B cell (primary cell): ENCODE results near the gene TRIM65. TPM values are rescaled to one million over a fixed set of nuclear protein-coding genes. Genes with fewer than 3 reads are reported as not detected.
A peak's percentile ranks its signal among the peaks of the same experiment; 100 is the strongest.

ENCODE experiments used
- ATAC-seq: fragments of 200-7000 bp; cut with Tn5 transposase; one replicate; pipeline ENCODE4 v1.10.0; 2021; ENCODE audit warnings: low read depth, mild to moderate bottlenecking, moderate number of reproducible peaks, moderate library complexity
- CTCF ChIA-PET: fragments of 350-600 bp; sonication (Branson Sonifier 250); formaldehyde crosslinking; loops from one replicate; lab custom pipeline; 2021; ENCODE audit warnings: antibody characterized with exemption, inconsistent platforms; lab: Charles Lee
- POLR2A ChIA-PET: fragments of 350-600 bp; sonication (Branson Sonifier 250); formaldehyde crosslinking; loops from one replicate; lab custom pipeline; 2021; ENCODE audit warnings: antibody characterized with exemption; lab: Charles Lee
- DNase-seq: peaks from one replicate; pipeline ENCODE4 v3.0.0; 2013
- H2AFZ ChIP-seq: 2 replicates; pipeline ENCODE4 v1.6.1; 2012; ENCODE audit warnings: mild to moderate bottlenecking, low read depth, low read length; ENCODE audit not compliant: insufficient read depth, poor library complexity, severe bottlenecking
- H3K27ac ChIP-seq, 2 donors: 1 replicate in 1 of 2; 2 replicates in 1 of 2; pipeline ENCODE4 v1.5.1; 2012 to 2013; ENCODE audit warnings: low read length in 2 of 2, mild to moderate bottlenecking in 2 of 2, moderate library complexity in 1 of 2
- H3K27me3 ChIP-seq, 4 experiments: fragments of 200-600 bp in 1 of 4; sonication (generic) in 1 of 4; replicated peaks in 1 of 4; 1 replicate in 2 of 4; 2 replicates in 2 of 4; pipeline versions ENCODE4 v1.6.1 to v1.7.0; 2013 to 2016; ENCODE audit warnings: low read length in 3 of 4, mild to moderate bottlenecking in 2 of 4, mixed read lengths in 1 of 4, moderate library complexity in 1 of 4; ENCODE audit not compliant: insufficient read depth in 4 of 4, control insufficient read depth in 3 of 4; ENCODE audit errors: control extremely low read depth in 1 of 4
- H3K36me3 ChIP-seq, 2 experiments: replicated peaks in 1 of 2; 1 replicate in 1 of 2; 2 replicates in 1 of 2; pipeline versions ENCODE4 v1.6.1 to v1.7.1; 2013; ENCODE audit warnings: low read length in 1 of 2; ENCODE audit not compliant: insufficient read depth in 2 of 2, control insufficient read depth in 1 of 2; ENCODE audit errors: control extremely low read depth in 1 of 2, extremely low read depth in 1 of 2
- H3K4me1 ChIP-seq, 2 donors: fragments of 200-600 bp in 1 of 2; sonication (generic) in 1 of 2; 1 replicate in 1 of 2; 2 replicates in 1 of 2; pipeline versions ENCODE4 v1.5.1 to v1.6.1; 2013 to 2017; ENCODE audit warnings: low read length in 2 of 2; ENCODE audit not compliant: control insufficient read depth in 2 of 2, insufficient read depth in 2 of 2
- H3K4me2 ChIP-seq: replicated peaks from 2 replicates; pipeline ENCODE3; 2012; ENCODE audit warnings: mild to moderate bottlenecking, low read depth, low read length; ENCODE audit not compliant: poor library complexity, severe bottlenecking
- H3K4me3 ChIP-seq, 5 experiments: fragments of 200-600 bp in 1 of 5; sonication (generic) in 1 of 5; 1 replicate in 3 of 5; 2 replicates in 2 of 5; pipeline versions ENCODE4 v1.5.1 to v1.7.0; 2011 to 2016; ENCODE audit warnings: low read length in 4 of 5, mild to moderate bottlenecking in 4 of 5, low read depth in 2 of 5, control low read depth in 1 of 5, moderate library complexity in 1 of 5; ENCODE audit not compliant: insufficient read depth in 1 of 5; ENCODE audit errors: control extremely low read depth in 1 of 5, extremely low read depth in 1 of 5
- H3K79me2 ChIP-seq: fragments of 200-600 bp; sonication (generic); one replicate; pipeline ENCODE4 v1.6.0; 2016; ENCODE audit warnings: low read length; ENCODE audit not compliant: control insufficient read depth, insufficient read depth
- H3K9ac ChIP-seq: fragments of 200-600 bp; sonication (generic); 2 replicates; pipeline ENCODE4 v1.6.1; 2017; ENCODE audit warnings: mild to moderate bottlenecking, low read length, moderate library complexity
- H3K9me3 ChIP-seq, 3 donors: one replicate each; pipeline versions ENCODE4 v1.6.1 to v1.7.1; 2013; ENCODE audit warnings: low read length in 2 of 3; ENCODE audit not compliant: control insufficient read depth in 2 of 3, insufficient read depth in 1 of 3; ENCODE audit errors: control extremely low read depth in 1 of 3
- H4K20me1 ChIP-seq: 2 replicates; pipeline ENCODE4 v1.6.0; 2012; ENCODE audit warnings: mild to moderate bottlenecking, low read length; ENCODE audit not compliant: insufficient read depth, control insufficient read depth, poor library complexity, severe bottlenecking
- H3K27ac Mint-ChIP-seq: one replicate; pipeline ENCODE4 v1.8.0; 2021; ENCODE audit warnings: mixed read lengths
- H3K27me3 Mint-ChIP-seq: one replicate; pipeline ENCODE4 v1.8.0; 2021; ENCODE audit warnings: mixed read lengths
- H3K4me1 Mint-ChIP-seq: one replicate; pipeline ENCODE4 v1.8.0; 2021; ENCODE audit warnings: mixed read lengths
- H3K4me3 Mint-ChIP-seq: one replicate; pipeline ENCODE4 v1.8.0; 2021; ENCODE audit warnings: mixed read lengths
- H3K9me3 Mint-ChIP-seq: one replicate; pipeline ENCODE4 v1.8.0; 2022; ENCODE audit warnings: mixed read lengths; ENCODE audit not compliant: insufficient read depth
- EZH2 ChIP-seq: IDR thresholded peaks from 2 replicates; pipeline ENCODE4 v1.6.1; 2012; ENCODE audit warnings: borderline replicate concordance, low read depth, mild to moderate bottlenecking, moderate library complexity, low read length; ENCODE audit not compliant: insufficient read depth, poor library complexity, severe bottlenecking
- WGBS: methylation state at CpG from one replicate; pipeline ENCODE4 v1.1.5; 2013; ENCODE audit warnings: missing lambda C conversion rate; ENCODE audit not compliant: insufficient coverage; 5-methylcytosine and 5-hydroxymethylcytosine counted together
- intact Hi-C: fragments of 100-400 bp; cut with micrococcal nuclease; formaldehyde crosslinking; loops from one replicate; pipeline ENCODE4 v1.10.0; 2022
- polyA plus RNA-seq: library from polyadenylated mRNA; depleted of rRNA; stranded (reverse); fragments of >200 nt; gene quantifications from 2 replicates; pipeline ENCODE4 v1.2.3, GENCODE V29; 2012
- total RNA-seq, 2 donors: library from RNA; stranded (reverse); fragments of 120-200 nt in 1 of 2; gene quantifications; 1 replicate in 1 of 2; 2 replicates in 1 of 2; pipeline versions ENCODE4 v1.2.3 to v1.2.4, GENCODE V29; 2013 to 2022
- TF ChIP-seq, protein P1 (sequence below): fragments of 200-600 bp; IDR thresholded peaks from one replicate; pipeline ENCODE4 v1.8.0; 2022; ENCODE audit warnings: antibody characterized with exemption, mild to moderate bottlenecking

Gene TRIM65
- total and polyA plus RNA-seq, 2 donors (not counting 1 experiment from before 2014, with no cell fraction given) = 16.8 to 40.7 TPM

- ATAC-seq (no peak), DNase-seq (no peak)
- ChIA-PET POLR2A (no interaction called here), CTCF (no interaction called here)
- H3K9ac ChIP-seq = no peak overlapping the region
- H3K4me3 ChIP-seq = no peak overlapping the region
- H3K27ac Mint-ChIP-seq = no peak overlapping the region
- no peaks in the 10 kb centered on the region for H3K9me3 Mint-ChIP-seq
- H3K4me1 Mint-ChIP-seq = peaks cover 12% of the 10 kb centered on the region
- H3K4me1 ChIP-seq = peaks cover 0 to 14% of the 10 kb centered on the region in 2 donors
- peaks cover 0 to 10% of the 10 kb centered on the region in 2 experiments for H3K36me3 ChIP-seq
- peak overlapping the region; percentile 51 for H3K4me3 Mint-ChIP-seq
- H4K20me1 ChIP-seq = no peaks in the 10 kb centered on the region
- TF ChIP-seq, protein P1, sequence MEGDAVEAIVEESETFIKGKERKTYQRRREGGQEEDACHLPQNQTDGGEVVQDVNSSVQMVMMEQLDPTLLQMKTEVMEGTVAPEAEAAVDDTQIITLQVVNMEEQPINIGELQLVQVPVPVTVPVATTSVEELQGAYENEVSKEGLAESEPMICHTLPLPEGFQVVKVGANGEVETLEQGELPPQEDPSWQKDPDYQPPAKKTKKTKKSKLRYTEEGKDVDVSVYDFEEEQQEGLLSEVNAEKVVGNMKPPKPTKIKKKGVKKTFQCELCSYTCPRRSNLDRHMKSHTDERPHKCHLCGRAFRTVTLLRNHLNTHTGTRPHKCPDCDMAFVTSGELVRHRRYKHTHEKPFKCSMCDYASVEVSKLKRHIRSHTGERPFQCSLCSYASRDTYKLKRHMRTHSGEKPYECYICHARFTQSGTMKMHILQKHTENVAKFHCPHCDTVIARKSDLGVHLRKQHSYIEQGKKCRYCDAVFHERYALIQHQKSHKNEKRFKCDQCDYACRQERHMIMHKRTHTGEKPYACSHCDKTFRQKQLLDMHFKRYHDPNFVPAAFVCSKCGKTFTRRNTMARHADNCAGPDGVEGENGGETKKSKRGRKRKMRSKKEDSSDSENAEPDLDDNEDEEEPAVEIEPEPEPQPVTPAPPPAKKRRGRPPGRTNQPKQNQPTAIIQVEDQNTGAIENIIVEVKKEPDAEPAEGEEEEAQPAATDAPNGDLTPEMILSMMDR = no peak
- TF ChIP-seq EZH2 = no peak
- no peak overlapping the region for H2AFZ ChIP-seq
- intact Hi-C loops = no loop called here
- H3K79me2 ChIP-seq = peaks cover 3% of the 10 kb centered on the region
- no CpG with 5 or more reads among the region's 4 CpGs for WGBS
- H3K9me3 ChIP-seq = no peaks in the 10 kb centered on the region
- H3K27me3 ChIP-seq = no peaks in the 10 kb centered on the region
- H3K27ac ChIP-seq = no peak overlapping the region
- no peak overlapping the region for H3K4me2 ChIP-seq
- H3K27me3 Mint-ChIP-seq = no peaks in the 10 kb centered on the region
Observed at GRCh38 chr17:75942473-75942872, 45.7 kb upstream of the TRIM65 start.

GRCh38 chr17:75941442-75941819 lies 44.7 kb upstream of the TRIM65 start:
- Histone ChIP-seq H3K4me3 (peak overlapping the region in 4 of 5 experiments; percentile 75 to 97 (median 85)), H3K4me1 (peaks cover 0 to 14% of the 10 kb centered on the region in 2 donors), H2AFZ (peak overlapping the region; percentile 99), H3K27me3 (no peaks in the 10 kb centered on the region), H4K20me1 (no peaks in the 10 kb centered on the region), H3K79me2 (peaks cover 3% of the 10 kb centered on the region), H3K36me3 (peaks cover 0 to 4% of the 10 kb centered on the region in 2 experiments), H3K27ac (peak overlapping the region in 1 of 2 donors; percentile 82), H3K9me3 (no peaks in the 10 kb centered on the region), H3K4me2 (peak overlapping the region; percentile 95), H3K9ac (peak overlapping the region; percentile 91)
- no peak for DNase-seq
- no peak for ATAC-seq
- intact Hi-C loops = loop anchor here (1.0 to 2.0 kb wide), 5 partner anchors 36 to 157 kb away; partner anchors contain the start of genes ACOX1, TEN1, UNK and WBP2
- TF ChIP-seq, protein P1 = no peak
- no peak for TF ChIP-seq EZH2
- Mint-ChIP-seq H3K4me3 (peak overlapping the region; percentile 92), H3K4me1 (peaks cover 12% of the 10 kb centered on the region), H3K27me3 (no peaks in the 10 kb centered on the region), H3K27ac (peak overlapping the region; percentile 61), H3K9me3 (no peaks in the 10 kb centered on the region)
- WGBS = no CpG with 5 or more reads among the region's 6 CpGs
- CTCF ChIA-PET = interaction anchor here (0.7 to 1.4 kb wide), 6 partner anchors 36 to 254 kb away, joined by 3 to 6 read pairs (median 4); partner anchors contain the start of gene CDK3
- POLR2A ChIA-PET = interaction anchor here (0.9 to 1.3 kb wide), 3 partner anchors 37 to 86 kb away, joined by 3 to 4 read pairs (median 3); partner anchors contain the start of genes ACOX1, TEN1 and WBP2
